ENCODE results near the gene GPS1.

DNA sequence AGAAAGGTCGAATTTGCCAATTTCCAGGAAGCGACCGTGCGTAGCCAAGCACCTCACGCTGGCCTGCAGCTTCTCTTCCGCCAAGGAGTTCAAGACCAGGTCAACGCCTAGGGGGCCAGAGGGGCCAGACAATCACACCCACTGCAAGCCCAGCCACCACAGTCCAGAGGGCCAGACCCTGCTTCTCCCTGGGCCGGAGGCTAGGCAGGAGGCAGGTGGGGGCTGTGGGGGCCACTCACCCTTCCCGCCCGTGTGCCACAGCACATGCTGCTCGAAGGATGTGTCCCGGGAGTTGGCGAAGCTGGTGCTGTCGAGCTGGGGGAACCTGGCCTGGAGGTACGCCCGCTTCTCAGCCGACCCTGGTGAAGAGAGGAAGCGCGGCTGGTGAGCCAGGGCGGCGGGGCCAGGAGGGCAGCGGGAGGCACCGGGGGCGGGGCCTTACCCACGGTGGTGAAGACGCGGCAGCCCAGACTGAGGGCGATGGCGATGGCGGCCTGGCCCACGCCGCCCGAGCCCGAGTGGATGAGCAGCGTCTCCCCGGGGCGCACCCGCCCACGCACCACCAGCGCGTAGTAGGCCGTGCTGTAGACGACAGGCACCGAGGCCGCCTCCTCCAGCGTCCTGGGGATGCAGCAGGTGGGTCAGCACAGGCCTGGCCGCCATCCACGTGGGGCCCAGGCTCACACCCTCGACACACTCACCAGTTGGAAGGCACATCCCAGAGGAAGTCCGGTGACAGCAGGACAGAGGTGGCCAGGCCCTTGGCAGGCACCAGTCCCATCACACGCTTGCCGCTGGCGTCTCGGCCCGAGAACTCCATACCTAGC, 32.0 kb downstream of the GPS1 start:
- TF ChIP-seq, protein P1, sequence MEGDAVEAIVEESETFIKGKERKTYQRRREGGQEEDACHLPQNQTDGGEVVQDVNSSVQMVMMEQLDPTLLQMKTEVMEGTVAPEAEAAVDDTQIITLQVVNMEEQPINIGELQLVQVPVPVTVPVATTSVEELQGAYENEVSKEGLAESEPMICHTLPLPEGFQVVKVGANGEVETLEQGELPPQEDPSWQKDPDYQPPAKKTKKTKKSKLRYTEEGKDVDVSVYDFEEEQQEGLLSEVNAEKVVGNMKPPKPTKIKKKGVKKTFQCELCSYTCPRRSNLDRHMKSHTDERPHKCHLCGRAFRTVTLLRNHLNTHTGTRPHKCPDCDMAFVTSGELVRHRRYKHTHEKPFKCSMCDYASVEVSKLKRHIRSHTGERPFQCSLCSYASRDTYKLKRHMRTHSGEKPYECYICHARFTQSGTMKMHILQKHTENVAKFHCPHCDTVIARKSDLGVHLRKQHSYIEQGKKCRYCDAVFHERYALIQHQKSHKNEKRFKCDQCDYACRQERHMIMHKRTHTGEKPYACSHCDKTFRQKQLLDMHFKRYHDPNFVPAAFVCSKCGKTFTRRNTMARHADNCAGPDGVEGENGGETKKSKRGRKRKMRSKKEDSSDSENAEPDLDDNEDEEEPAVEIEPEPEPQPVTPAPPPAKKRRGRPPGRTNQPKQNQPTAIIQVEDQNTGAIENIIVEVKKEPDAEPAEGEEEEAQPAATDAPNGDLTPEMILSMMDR (IDR thresholded peaks at IDR 0.05; ENCODE audit: insufficient read depth, low read length, poor library complexity, severe bottlenecking) = no peak
- TF ChIP-seq EZH2phosphoT487 (conservative IDR thresholded peaks at IDR 0.05; ENCODE audit: low read length) = no peak
